OCI-M2 (cell line): ENCODE data around the gene KRTAP10-1.

ENCODE experiments used
- DNase-seq: peaks from one replicate; lab custom pipeline; 2025; ENCODE audit not compliant: unreplicated experiment; lab: John Stamatoyannopoulos, UW

KRTAP10-1 gene

DNA sequence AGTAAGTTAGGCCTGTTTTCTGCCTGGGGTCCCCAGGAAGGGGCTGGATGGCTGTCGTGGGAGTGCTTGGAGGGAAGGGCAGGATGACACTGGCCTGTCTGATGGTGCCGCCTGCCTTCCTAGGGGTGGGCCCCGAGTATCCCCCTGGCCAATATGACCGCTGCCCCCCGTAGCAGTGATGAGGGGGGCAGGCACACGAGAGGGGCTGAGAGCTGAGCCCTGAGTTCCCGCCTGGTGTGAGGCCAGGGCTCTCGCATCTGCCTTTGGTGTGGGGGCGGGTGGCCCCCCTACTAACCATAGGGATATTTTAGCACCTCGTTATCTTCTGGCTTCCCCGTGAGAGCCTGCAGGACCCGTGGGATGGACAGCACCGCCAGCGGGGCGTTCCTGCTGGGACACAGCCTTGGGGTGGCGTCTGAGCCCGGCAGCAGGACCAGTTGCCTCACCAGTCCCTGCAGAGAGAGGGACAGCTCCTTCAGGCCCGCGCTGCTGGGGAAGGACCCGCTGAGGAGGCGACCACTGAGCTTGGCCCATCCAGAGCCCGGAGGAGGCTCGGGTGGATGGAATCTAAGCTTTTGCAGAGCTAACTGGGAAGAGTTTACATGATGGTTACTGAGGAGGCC lies 10.4 kb downstream of the KRTAP10-1 start:
- no peak for DNase-seq

GRCh38 chr21:44529011-44529421 lies 11.0 kb downstream of the KRTAP10-1 start:
- DNase-seq = no peak

DNA sequence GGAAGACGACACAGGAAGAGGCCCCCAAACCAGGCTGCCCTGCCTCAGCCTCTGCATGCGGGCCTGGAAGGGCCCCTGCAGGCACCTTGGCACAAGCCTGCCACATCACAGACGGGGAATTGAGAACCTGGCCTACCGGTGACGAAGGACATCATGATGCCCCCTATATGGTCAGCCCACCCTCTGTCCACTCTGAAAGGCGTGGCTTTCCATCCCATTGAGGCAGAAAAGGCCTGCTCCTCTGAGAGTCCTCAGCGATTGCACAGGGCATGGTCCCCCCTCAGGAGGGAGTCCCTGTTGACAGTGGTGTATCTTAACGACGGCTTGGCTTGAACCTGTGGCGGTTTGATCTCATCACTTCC lies 11.4 kb downstream of the KRTAP10-1 start:
- DNase-seq = no peak

GRCh38 chr21:44527983-44528633 lies 11.9 kb downstream of the KRTAP10-1 start:
- DNase-seq = no peak

DNA sequence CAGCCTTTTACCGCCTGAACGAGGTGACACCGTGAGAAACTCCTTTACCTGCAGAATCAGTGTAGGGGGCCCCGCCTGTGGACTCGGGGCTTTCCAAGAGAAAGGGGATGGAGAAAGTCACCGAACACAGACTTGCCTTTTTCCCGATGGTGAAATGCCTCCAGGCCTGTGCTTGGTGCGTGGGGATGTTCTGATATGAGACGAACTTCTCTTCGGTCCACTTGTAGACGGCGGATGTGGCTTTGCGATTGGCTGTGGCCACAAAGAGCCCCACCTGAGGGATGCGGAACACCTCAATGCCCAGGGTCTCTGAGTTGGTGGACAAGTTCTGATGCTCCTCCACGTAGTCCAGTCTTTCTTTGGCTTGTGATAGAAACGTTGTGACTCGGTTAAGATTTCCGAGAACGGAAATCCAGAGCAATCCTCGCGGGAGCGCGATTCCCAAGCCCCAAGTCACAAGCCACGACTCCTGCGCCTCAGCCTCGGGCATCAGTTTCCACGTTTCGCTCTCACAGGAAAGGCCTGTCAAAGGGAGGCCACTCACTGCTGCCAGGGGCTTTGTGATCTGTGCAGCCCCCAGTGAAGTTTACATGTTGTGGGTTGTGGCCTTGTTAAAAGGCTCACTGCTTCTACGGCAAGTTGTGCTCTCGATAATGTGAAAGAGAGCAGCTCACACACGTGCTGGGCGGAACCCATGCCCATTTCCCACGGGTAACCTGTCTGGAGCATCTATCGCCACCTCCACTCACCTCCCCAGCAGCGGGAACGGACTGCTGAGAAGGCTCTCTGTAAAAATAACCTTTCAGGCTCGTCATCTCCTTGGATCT lies 12.6 kb downstream of the KRTAP10-1 start:
- DNase-seq = no peak

- DNase-seq = no peak
Measured at GRCh38 chr21:44526096-44526997, 13.6 kb downstream of the KRTAP10-1 start.

DNA sequence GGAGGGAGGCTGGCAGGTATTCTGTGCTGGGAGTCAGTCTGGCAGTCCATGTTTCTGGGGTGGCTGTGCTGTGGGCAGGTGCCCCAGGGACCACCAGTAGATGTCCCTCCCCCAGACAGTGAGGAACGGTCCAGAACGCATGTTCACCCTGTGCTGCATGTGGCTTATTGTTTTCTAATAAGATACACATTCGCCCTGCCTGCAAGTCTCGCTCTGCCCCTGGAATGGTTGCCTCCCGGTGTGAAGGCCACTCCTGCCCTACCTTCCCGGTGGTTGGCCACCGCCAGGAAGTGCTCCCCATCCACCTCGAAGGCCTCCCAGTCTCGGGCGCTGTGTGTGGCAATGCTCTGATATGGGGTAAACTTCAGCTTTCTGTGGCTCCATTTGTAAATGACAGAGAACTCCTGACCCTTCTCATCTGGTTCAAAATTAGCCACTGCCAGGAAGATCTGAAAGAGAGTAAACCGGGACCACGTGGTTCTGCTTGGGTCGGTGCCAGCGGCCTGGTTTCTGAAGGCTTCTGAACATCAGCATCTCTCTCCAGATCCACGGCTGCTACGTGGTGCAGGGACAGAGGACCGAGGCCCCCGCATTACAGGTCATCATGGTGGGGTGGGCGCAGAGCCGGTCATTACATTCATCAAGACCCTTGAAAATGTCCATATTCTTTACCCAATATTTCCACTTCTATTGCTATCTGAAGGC lies 14.5 kb downstream of the KRTAP10-1 start:
- no peak for DNase-seq

DNA sequence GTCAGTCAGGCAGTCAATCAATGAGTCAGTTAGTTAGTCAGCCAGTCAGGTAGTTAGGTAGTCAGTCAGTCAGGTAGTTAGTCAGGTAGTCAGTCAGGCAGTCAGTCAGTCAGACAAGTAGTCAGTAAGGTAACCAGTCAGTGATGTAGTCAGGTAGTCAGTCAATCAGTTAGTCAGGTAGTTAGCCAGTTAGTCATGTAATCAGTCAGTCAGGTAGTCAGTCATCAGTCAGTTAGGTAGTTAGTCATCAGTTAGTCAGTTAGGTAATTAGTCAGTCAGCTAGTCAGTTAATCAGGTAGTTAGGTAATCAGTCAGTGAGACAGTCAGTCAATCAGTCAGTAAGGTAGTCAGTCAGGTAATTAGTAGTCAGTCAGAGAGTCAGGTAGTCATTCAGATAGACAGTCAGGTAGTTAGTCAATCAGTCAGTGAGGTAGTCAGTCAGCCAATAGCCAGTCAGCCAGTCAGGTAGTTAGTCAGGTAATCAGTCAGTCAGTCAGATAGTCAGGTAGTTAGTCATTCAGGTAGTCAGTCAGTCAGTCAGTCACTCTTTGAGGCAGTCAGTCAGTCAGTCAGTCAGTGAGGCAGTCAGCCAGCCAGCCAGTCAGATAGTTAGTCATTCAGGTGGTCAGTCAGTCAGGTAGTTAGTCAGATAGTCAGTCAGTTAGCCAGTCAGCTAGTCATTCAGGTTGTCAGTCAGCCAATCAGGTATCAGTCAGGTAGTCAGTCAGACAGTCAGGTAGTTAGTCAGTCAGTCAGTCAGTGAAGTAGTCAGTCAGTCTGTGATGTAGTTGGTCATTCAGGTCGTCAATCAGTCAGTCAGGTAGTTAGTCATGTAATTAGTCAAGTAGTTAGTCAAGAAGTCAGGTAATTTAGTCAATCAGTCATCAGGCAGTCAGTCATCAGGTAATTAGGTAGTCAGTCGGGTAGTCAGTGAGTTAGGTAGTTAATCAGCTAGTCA lies 15.3 kb downstream of the KRTAP10-1 start:
- no peak for DNase-seq

GRCh38 chr21:44523567-44524413 lies 16.2 kb downstream of the KRTAP10-1 start:
- no peak for DNase-seq

GRCh38 chr21:44522753-44523204 lies 17.2 kb downstream of the KRTAP10-1 start:
- DNase-seq = no peak

DNA sequence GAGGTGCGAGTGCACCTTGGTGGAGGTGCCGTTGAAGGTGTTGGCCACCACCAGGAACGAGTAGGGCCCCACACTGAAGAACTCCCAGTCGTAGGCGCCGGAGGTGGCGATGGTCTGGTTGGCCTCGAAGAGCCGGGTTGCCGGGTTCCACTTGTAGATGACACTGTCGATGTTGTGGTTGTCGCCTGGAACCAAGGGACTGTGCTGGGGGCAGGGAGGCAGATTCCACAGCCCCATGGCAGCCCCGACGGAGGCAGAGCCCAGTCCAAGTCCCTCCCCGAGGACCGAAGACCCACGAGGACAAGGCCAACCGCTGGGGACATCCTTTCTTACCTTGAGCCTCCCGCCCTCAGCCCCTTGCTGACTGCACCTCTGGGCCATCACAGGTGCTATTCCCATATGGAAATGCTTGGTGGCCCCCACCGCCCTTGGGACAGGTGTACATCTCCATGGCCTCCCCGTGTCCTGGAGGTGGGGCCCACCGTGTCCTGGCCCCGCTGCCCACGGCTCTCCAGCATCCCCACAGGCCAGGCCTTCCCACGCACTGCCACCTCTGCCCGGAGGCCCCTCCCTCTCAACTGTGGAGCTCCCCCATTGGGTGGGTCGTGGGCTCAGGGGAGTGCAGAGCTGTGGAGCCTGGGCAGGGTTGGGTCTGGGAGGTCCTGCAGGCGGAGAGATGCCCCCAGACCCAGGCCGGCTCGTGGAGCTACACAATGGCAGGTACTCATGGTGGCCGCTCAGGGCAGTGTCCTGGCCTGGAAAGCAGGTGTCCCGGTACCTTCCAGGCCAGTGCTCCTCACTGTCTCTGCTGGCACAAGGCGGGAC lies 17.9 kb downstream of the KRTAP10-1 start:
- DNase-seq = no peak

DNA sequence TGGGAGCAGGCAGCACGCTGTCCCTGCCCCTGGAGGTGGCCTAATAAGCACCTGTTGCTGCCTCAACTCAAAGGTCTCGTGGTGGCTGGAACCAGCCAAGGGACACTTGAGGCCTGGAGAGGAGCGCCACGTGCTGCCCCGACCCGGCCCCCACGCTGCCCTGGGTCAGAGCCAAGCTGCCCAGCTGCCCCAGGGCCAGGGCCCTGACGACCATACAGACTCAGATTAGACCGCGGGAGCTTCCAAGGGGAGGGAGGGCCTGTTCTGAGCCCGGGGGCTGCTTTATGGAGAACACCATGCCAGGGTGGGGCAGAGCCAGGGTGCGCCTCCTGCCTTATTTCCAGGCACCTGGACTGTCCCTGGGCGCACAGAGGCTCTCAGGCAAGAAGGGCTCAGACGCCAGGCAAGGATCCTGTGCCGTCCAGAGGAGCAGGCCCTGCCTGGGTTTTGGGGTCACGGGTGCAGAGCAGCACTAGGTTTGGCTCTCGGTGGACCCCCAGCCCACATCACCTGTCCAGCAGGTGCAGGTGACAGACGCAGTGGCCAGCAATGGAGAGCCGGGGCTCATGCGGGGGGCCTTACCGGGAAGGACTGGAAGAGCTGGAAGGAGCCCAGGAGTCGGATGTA lies 18.6 kb downstream of the KRTAP10-1 start:
- no peak for DNase-seq

DNA sequence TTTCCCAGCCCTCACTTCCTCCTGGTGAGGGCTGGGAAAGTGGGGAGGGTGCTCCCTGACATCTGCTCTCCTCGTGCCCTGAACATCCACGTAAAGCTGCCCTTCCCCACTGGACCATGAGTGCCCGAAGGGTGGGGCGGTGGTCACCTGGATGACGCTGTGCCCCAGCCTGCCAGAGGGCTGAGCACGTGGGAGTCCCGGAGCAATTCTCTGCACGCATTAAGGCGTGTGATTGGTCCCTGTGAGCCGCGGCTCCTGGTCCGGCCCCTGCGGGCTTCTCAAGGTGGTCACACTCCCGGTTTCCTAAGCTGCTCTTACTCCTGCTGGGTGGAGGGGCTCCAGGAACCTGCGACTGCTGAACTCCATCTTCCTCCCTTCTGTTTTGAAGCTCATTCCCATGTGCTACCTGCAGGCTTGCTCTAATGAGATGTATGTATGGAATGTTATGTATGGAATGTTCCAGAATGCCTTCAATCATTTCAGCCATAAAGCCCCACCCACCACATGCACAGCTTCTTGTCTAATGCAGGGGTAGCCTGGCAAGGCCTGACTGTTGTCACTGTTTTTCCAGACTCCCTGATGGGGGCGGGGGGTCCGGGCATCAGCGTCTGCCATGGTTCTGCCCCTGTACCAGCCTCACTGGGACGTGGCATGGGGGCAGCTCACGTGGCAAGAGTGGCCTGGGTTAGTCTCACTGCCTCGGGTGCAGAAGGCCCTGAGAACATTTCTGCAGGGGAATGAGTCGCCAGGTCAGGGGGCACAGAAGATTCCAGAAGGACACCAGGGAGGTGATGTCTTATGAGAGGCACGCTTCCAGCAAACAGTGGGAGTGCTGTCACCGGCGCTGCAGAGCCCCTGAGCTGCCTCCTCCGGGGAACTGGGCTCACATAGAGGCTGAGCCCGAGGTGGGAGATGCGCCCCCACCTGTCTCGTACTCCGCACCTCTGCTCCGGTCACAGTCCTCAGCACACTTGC lies 19.4 kb downstream of the KRTAP10-1 start:
- DNase-seq = no peak

DNA sequence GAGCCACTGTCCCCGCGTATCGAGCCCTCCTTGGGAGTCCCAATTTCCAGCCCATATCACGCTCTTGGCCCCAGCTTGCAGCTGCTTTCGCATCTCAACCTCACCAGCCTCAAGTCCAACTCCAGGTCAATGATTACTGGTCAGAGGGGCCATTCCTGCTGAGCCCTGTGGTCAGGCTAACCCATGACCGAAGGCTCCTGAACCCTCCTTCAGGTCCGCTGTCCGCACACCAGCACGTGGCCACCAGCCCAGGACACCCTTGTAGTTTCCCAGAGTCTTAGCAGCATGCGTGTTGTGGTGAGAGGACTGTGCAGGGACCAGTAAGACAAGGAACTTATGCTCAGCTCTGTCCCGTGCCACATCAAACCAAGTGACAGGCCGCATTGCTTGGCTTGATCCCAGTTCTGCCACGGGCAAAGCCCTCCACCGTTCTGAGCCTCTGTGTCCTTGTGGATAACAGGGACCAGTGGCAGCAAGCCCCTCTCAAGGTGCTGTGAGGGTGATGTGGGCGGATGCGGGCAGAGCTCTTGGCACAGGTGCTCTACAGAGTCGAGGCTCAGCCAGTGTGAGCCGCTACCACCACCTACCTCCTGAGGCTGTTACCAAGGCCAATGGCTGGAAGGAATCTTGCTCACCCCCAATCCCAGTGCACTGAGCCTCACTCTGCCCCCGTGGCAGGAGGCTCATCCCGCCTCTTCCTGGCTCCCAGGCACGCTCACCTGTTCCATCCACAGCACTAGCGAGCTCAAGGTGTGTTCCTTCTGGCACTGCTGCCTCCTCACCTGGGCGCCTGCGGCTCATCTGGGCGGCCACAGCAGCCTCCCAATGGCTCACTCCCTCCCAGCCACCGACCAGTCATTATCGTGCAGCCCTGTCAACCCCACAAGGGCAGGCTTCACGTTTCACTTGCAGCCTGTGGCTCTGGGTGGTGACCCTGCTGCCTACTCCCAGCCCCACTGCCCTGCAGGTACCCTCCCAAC lies 20.4 kb downstream of the KRTAP10-1 start:
- DNase-seq = no peak

DNA sequence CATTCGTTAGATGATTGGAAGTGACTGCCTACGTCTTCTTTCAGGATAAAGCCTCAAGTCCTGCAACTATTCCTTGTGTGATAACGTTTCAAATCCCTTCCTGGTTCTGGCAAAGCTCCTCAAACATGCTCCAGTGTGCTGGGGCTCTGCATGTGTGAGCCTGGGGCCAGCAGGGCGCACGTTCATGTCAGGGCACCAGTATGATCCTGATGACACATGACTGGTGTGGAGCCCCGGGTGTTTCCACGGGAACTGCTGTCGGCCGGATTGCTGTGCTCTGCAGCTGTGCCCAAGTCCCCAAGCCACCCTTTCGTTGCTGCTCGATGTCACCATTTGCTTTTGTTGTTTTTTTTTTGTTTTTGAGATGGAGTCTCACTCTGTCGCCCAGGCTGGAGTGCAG lies 21.3 kb downstream of the KRTAP10-1 start:
- DNase-seq = no peak
